SU-DHL-6 (cell line): ENCODE data around the gene LRP6.

Experiments used
- H2AFZ ChIP-seq: fragments of 200-600 bp; sonication (generic); 2 replicates; pipeline ENCODE4 v1.6.1; 2014; ENCODE audit warnings: low read depth, mild to moderate bottlenecking, moderate library complexity, mixed read lengths, antibody characterized with exemption, low read length; ENCODE audit not compliant: severe bottlenecking
- H3F3A ChIP-seq: fragments of 200-600 bp; shearing (Covaris generic); 2 replicates; pipeline ENCODE4 v1.6.0; 2016; ENCODE audit warnings: antibody characterized with exemption, mild to moderate bottlenecking; ENCODE audit not compliant: insufficient read depth
- H3K27ac ChIP-seq: fragments of 200-600 bp; sonication (generic); 2 replicates; pipeline ENCODE4 v1.5.1; 2016; ENCODE audit warnings: low read depth, mild to moderate bottlenecking, low read length, moderate library complexity, mixed read lengths
- H3K27me3 ChIP-seq: fragments of 200-600 bp; sonication (generic), shearing (Covaris generic); 2 replicates; pipeline ENCODE4 v1.6.0; 2014; ENCODE audit warnings: mild to moderate bottlenecking, low read length
- H3K36me3 ChIP-seq: fragments of 200-600 bp; sonication (generic); 2 replicates; pipeline ENCODE4 v1.6.1; 2014; ENCODE audit warnings: mild to moderate bottlenecking, low read length, mixed read lengths
- H3K4me2 ChIP-seq: fragments of 300-600, 200-600 bp; shearing (Covaris generic), sonication (generic); 2 replicates; pipeline ENCODE4 v1.6.0; 2014; ENCODE audit warnings: low read length, low read depth, mild to moderate bottlenecking; ENCODE audit not compliant: poor library complexity, severe bottlenecking
- H3K4me3 ChIP-seq: fragments of 200-600 bp; sonication (generic); 2 replicates; pipeline ENCODE4 v1.5.1; 2014; ENCODE audit warnings: antibody characterized with exemption, low read length, mild to moderate bottlenecking, mixed read lengths; ENCODE audit not compliant: insufficient read depth, poor library complexity, severe bottlenecking
- H3K79me2 ChIP-seq: fragments of 200-600 bp; sonication (generic); 2 replicates; pipeline ENCODE4 v1.6.1; 2014; ENCODE audit warnings: mild to moderate bottlenecking, low read length, moderate library complexity; ENCODE audit not compliant: insufficient read depth
- H3K9ac ChIP-seq: fragments of 200-600 bp; sonication (generic); 2 replicates; pipeline ENCODE4 v1.7.0; 2014; ENCODE audit warnings: mild to moderate bottlenecking, low read length
- H3K9me2 ChIP-seq: fragments of 200-600 bp; sonication (generic); replicated peaks from 2 replicates; pipeline ENCODE4 v1.6.1; 2014; ENCODE audit warnings: low read length; ENCODE audit not compliant: insufficient read depth
- H3K9me3 ChIP-seq: fragments of 200-600 bp; sonication (generic); 2 replicates; pipeline ENCODE4 v1.6.1; 2014; ENCODE audit warnings: low read length, mixed read lengths; ENCODE audit not compliant: insufficient read depth
- H4K20me1 ChIP-seq: fragments of 200-600 bp; sonication (generic); 2 replicates; pipeline ENCODE4 v1.6.1; 2014; ENCODE audit warnings: low read depth, mild to moderate bottlenecking, antibody characterized with exemption, low read length, moderate library complexity, mixed read lengths
- CTCF ChIP-seq: fragments of 200-600 bp; sonication (generic); IDR thresholded peaks from one replicate; pipeline ENCODE4 v1.5.1; 2017; ENCODE audit warnings: antibody characterized with exemption, mild to moderate bottlenecking, low read length, moderate library complexity; ENCODE audit not compliant: insufficient read depth, poor library complexity, severe bottlenecking
- EZH2phosphoT487 ChIP-seq: fragments of 200-600 bp; sonication (generic), shearing (Covaris generic); conservative IDR thresholded peaks from 2 replicates; pipeline ENCODE4 v1.6.1; 2018; ENCODE audit warnings: mild to moderate bottlenecking, antibody characterized with exemption, low read length, moderate library complexity, mixed read lengths

LRP6 gene

GRCh38 chr12:12214201-12214600 is 52.6 kb downstream of the LRP6 start:
- H3K79me2 ChIP-seq: no peaks in the 10 kb centered on the region
- no peak for TF ChIP-seq CTCF
- no peak for TF ChIP-seq EZH2phosphoT487
- H3K9ac ChIP-seq: no peak overlapping the region
- no peak overlapping the region for H3K4me3 ChIP-seq
- H3K9me2 ChIP-seq: no peaks in the 10 kb centered on the region
- no peak overlapping the region for H2AFZ ChIP-seq
- no peaks in the 10 kb centered on the region for H3K27me3 ChIP-seq
- no peaks in the 10 kb centered on the region for H3F3A ChIP-seq
- H3K27ac ChIP-seq: no peak overlapping the region
- H4K20me1 ChIP-seq: no peaks in the 10 kb centered on the region
- no peak overlapping the region for H3K4me2 ChIP-seq
- H3K9me3 ChIP-seq: no peaks in the 10 kb centered on the region
- no peaks in the 10 kb centered on the region for H3K36me3 ChIP-seq

GRCh38 chr12:12212769-12213168 is 54.1 kb downstream of the LRP6 start:
- no peaks in the 10 kb centered on the region for H3K9me2 ChIP-seq
- TF ChIP-seq EZH2phosphoT487: no peak
- TF ChIP-seq CTCF: no peak
- no peak overlapping the region for H3K4me2 ChIP-seq

GRCh38 chr12:12210983-12211382 is 55.9 kb downstream of the LRP6 start:
- Histone ChIP-seq H3F3A (no peaks in the 10 kb centered on the region), H3K4me3 (no peak overlapping the region), H3K9me2 (no peaks in the 10 kb centered on the region), H3K4me2 (no peak overlapping the region), H3K79me2 (no peaks in the 10 kb centered on the region), H3K27ac (no peak overlapping the region), H3K9me3 (no peaks in the 10 kb centered on the region), H2AFZ (no peak overlapping the region), H3K27me3 (no peaks in the 10 kb centered on the region), H4K20me1 (no peaks in the 10 kb centered on the region), H3K36me3 (no peaks in the 10 kb centered on the region), H3K9ac (no peak overlapping the region)
- TF ChIP-seq EZH2phosphoT487: no peak
- TF ChIP-seq CTCF: no peak

More at GRCh38 chr12:12212769-12213168, 54.1 kb downstream of the LRP6 start:
- no peak overlapping the region for H3K27ac ChIP-seq
- H3K9me3 ChIP-seq: no peaks in the 10 kb centered on the region
- no peaks in the 10 kb centered on the region for H3K79me2 ChIP-seq
- H2AFZ ChIP-seq: no peak overlapping the region
- H3F3A ChIP-seq: no peaks in the 10 kb centered on the region
- no peaks in the 10 kb centered on the region for H3K36me3 ChIP-seq
- no peak overlapping the region for H3K4me3 ChIP-seq
- no peaks in the 10 kb centered on the region for H4K20me1 ChIP-seq
- H3K27me3 ChIP-seq: no peaks in the 10 kb centered on the region
- H3K9ac ChIP-seq: no peak overlapping the region
